Medulla oblongata (tissue), 1 donor: ENCODE data around the gene ZFP3.
"Not testable (repeated sequence)": the region's sequence is repeated elsewhere in the genome, so short reads cannot be mapped to it uniquely, and the experiment has no call there.

Experiments
- DNase-seq: peaks from one replicate; pipeline ENCODE4 v3.0.0-alpha.2; 2015; ENCODE audit errors: extremely low spot score

ZFP3 gene

DNA sequence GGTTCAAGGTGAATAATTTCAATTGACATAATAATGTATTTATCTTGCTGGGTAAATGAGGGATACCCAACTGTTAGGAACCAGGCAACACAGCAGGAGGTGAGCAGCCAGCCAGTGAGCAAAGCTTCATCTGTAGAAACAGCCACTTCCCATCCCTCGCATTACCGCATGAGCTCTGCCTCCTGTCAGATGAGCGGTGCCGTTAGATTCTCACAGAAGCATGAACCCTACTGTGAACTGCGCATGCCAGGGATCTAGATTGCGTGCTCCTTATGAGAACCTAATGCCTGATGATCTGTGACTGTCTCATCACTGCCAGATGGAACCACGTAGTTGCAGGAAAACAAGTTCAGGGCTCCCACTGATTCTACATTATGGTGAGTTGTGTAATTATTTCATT is 46.6 kb downstream of the ZFP3 start:
- DNase-seq = not testable (repeated sequence)

- no peak for DNase-seq
Measured at GRCh38 chr17:5126719-5127488, 48.6 kb downstream of the ZFP3 start.

GRCh38 chr17:5127910-5128309 is 49.6 kb downstream of the ZFP3 start:
- no peak for DNase-seq

DNA sequence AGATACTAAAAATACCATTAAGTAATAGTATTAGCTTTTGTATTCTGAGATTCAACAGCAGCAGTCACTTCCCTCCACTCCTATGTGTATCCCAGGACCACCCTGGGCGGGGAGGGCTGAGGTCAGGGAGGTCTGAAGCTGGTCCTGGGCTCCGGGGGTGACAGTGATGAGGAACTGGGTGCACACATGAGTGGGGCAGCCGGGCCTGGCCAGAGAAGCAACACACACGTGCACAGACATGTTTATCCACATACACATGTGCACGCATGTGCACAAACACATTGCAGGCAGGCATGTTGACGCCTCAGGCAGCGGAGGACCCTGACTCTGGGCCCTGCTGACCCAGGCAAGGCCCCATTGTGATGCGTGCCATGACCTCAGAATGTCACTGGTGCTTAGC is 50.1 kb downstream of the ZFP3 start:
- not testable (repeated sequence) for DNase-seq

- DNase-seq = no peak
Measured at GRCh38 chr17:5128905-5129535, 50.8 kb downstream of the ZFP3 start.

- not testable (repeated sequence) for DNase-seq
Measured at GRCh38 chr17:5129770-5130169, 51.5 kb downstream of the ZFP3 start.

- not testable (repeated sequence) for DNase-seq
Measured at GRCh38 chr17:5130261-5130660, 52.0 kb downstream of the ZFP3 start.

- not testable (repeated sequence) for DNase-seq
Measured at GRCh38 chr17:5130687-5131086, 52.4 kb downstream of the ZFP3 start.

GRCh38 chr17:5131146-5131715 is 53.0 kb downstream of the ZFP3 start:
- no peak for DNase-seq

GRCh38 chr17:5131799-5132502 is 53.7 kb downstream of the ZFP3 start:
- not testable (repeated sequence) for DNase-seq

DNA sequence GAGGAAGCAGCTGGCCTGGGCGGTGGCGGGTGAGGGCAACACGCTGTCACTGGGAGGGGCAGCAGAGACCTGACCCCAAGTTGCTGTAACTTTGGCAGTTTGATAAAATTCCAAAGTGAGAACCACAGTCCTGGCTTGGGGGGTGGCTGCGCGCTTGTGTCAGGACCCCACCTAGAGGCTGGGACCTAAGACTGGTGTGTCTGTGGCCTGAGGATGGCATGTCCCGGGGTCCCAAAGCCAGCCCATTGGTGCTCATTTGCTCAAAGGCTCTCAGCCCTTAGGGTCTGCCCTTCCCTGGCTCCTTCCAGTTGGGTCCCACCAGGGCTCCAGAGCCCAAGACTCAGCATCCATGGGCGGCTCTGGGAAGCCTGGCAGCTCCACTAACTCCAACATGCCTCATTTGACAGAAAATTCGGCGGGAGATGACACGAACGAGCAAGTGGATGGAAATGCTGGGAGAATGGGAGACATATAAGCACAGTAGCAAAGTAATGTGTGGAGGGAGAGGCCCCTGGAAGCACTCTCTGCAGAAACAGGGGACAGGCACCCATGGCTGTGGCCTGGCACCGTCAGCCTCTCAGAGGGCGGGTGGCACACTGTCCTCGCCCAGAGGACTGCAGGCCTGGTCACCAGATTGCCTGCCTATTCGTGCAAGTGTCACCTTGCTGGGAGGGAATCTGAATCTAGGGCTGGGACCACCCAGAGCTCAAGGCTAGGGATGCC is 54.4 kb downstream of the ZFP3 start:
- not testable (repeated sequence) for DNase-seq

- DNase-seq = no peak
Measured at GRCh38 chr17:5133311-5133710, 55.0 kb downstream of the ZFP3 start.

- DNase-seq = not testable (repeated sequence)
Measured at GRCh38 chr17:5133961-5134360, 55.7 kb downstream of the ZFP3 start.

- not testable (repeated sequence) for DNase-seq
Measured at GRCh38 chr17:5134571-5134970, 56.3 kb downstream of the ZFP3 start.

GRCh38 chr17:5135131-5135712 is 57.0 kb downstream of the ZFP3 start:
- not testable (repeated sequence) for DNase-seq

DNA sequence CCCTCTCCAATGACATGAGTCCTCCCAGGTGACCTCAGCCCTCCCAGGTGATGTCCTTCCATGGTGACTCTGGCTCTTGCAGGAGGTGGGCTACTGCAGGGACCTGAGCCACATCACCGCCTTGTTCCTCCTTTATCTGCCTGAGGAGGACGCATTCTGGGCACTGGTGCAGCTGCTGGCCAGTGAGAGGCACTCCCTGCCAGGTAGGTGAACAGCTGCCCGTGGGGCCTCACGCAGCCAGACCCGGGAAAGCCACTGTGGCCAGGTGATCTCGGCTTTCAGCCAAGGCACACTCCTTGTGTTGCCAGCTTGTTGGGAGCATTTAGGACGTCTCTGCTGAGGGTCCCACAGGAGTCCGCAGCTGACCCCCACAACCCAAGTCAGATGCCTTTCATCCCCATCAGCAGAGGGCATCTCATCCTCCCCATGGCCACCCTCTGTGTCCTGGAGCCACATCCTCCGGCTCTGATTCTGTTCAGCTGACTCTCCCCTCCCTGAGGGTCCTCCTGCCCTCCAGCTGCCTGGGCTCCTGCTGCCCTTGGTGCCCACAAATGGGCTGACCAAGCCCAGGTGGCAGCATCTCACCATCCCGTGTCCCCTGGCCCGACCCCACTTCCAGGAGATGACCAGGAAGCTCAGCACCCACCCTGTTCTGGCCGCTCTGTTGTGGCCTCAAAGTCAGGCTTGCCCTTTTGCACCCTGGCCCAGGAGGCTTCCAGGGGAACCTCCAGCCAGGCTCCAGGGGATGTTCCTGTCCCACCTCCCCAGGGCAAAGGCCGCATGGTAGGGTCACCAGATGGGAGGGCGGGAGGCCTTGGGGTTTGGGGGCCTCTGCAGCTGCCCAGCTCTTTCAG is 57.7 kb downstream of the ZFP3 start:
- DNase-seq = no peak

DNA sequence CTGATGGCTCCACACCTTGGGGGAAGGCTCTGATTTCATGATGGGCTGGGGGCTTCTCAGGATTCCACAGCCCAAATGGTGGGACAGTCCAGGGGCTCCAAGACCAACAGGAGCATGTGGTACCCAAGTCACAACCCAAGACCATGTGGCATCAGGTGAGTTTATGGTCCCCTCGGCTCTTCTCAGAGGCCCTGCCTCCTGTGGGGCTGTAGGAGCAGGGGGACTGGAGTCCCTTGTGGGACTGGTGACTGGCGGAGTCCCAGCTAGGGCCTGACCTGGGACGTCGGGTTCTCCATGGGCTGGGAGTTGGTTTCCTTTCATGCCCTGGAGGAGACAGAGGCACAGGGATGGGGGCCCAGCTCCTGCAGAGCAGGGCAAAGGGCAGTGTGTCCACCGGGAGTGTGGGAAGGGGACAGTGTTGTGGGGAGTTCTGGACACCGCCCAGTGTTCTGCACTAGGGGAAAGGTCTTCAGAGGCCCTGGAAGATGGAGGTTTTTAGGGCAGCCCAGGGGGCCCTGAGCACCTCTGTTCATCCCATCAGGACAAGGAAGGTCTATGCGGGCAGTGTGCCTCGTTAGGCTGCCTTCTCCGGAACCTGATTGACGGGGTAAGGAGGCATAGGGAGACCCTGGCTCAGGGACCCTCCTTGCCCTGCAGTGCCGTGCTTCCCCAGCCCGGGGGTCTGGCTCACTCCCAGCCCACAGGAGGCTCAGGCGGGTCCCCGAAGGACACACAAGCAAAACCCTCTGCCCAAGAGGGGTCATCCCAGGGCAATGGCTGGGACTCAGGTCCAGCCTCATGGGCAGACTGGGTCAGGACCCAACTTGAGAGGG is 58.5 kb downstream of the ZFP3 start:
- DNase-seq = not testable (repeated sequence)

DNA sequence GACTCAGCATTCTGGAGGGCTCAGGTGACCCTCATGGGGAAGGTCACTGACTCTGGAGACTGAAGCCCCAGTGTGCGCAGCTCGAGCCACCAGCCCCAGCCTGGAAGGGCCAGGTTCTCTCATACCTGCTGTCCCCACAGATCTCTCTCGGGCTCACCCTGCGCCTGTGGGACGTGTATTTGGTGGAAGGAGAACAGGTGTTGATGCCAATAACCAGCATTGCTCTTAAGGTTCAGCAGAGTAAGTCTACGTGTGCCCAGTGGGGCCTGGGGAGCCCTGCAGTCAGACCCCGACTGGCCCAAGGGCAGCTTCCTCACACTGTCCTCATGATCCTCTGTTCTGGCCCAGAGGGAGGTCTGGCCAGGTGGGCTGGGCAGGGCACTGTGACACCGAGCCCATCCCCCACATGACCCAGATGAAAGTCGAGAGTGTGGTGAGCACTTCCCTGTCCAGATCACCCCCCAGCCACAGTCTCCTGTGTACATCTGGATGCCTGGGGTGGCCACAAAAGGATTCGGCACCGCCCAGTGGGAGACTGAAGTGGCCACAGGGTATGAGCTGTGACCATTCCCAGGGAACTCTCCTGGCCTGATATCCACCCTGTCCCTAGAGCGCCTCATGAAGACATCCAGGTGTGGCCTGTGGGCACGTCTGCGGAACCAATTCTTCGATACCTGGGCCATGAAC is 59.4 kb downstream of the ZFP3 start:
- not testable (repeated sequence) for DNase-seq

DNA sequence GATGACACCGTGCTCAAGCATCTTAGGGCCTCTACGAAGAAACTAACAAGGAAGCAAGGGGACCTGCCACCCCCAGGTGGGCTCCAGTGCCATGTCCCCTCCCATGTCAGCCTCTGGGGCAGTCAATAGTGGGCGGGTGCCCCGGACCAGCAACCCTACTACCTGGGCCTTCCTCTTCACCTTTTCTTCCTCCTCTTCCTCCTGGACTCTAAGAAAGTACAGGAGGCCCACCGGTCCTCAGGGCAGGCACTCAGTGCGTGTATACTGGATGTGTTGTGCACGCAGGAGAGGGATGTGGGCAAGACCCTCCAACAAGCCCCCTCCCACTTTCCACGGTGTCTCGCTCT is 59.9 kb downstream of the ZFP3 start:
- DNase-seq = not testable (repeated sequence)
